Dendritic cell treated with granulocyte-macrophage colony-stimulating factor and Interleukin-4, amounts not matched to agents 40 ng/mL and 50 ng/mL, for 4 days (primary cell): ENCODE measurements around the gene BRICD5.

ENCODE experiments used
- H3K27ac Mint-ChIP-seq: one replicate; pipeline ENCODE4 v1.8.0; 2022; ENCODE audit warnings: mild to moderate bottlenecking, mixed read lengths
- H3K27me3 Mint-ChIP-seq: one replicate; pipeline ENCODE4 v1.8.0; 2022; ENCODE audit warnings: mild to moderate bottlenecking, mixed read lengths
- H3K36me3 Mint-ChIP-seq: one replicate; pipeline ENCODE4 v1.8.0; 2022; ENCODE audit warnings: low read depth, mixed read lengths
- H3K4me1 Mint-ChIP-seq: one replicate; pipeline ENCODE4 v1.8.0; 2022; ENCODE audit warnings: low read depth, mixed read lengths
- H3K4me3 Mint-ChIP-seq: one replicate; pipeline ENCODE4 v1.8.0; 2022; ENCODE audit warnings: mild to moderate bottlenecking, moderate library complexity, mixed read lengths
- H3K9me3 Mint-ChIP-seq: one replicate; pipeline ENCODE4 v1.8.0; 2022; ENCODE audit warnings: mixed read lengths
- intact Hi-C: fragments of 100-400 bp; cut with micrococcal nuclease; formaldehyde crosslinking; loops from one replicate; pipeline ENCODE4 v1.15.0; 2022

Gene BRICD5

DNA sequence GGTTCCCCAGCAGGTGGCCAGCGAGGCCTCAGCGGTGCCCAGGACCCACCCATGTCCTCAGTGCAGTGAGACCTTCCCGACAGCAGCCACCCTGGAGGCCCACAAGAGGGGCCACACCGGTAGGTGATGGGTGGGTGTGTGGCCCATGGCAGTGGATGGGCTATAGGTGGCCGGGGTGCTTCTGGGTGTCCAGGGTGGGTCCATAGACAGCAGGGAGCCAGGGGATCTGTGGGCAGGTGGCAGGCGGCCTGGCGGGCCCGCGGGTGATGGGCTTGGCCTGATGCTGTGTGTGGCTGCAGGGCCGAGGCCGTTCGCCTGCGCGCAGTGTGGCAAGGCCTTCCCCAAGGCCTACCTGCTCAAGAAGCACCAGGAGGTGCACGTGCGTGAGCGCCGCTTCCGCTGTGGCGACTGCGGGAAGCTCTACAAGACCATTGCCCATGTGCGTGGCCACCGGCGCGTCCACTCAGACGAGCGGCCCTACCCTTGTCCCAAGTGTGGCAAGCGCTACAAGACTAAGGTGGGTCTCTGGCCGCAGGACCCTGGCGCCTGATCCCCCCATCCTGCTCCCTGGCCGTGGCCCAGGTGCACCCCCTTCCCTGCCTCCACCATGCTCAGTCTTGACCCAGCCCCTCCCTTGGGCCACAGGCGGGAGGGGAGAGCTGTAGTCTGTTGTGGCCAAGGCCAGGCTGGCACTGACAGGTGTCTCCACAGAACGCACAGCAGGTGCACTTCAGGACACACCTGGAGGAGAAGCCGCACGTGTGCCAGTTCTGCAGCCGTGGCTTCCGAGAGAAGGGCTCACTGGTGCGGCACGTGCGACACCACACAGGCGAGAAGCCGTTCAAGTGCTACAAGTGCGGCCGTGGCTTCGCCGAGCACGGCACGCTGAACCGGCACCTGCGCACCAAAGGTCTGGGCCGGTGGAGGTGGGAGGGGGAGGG, 23.5 kb upstream of the BRICD5 start:
- H3K9me3 Mint-ChIP-seq: no peaks in the 10 kb centered on the region
- intact Hi-C loops: no loop called here
- H3K27ac Mint-ChIP-seq: no peak overlapping the region
- H3K4me1 Mint-ChIP-seq: peaks cover 31% of the 10 kb centered on the region
- peaks cover 50% of the 10 kb centered on the region for H3K27me3 Mint-ChIP-seq
- H3K36me3 Mint-ChIP-seq: peaks cover 73% of the 10 kb centered on the region
- no peak overlapping the region for H3K4me3 Mint-ChIP-seq

DNA sequence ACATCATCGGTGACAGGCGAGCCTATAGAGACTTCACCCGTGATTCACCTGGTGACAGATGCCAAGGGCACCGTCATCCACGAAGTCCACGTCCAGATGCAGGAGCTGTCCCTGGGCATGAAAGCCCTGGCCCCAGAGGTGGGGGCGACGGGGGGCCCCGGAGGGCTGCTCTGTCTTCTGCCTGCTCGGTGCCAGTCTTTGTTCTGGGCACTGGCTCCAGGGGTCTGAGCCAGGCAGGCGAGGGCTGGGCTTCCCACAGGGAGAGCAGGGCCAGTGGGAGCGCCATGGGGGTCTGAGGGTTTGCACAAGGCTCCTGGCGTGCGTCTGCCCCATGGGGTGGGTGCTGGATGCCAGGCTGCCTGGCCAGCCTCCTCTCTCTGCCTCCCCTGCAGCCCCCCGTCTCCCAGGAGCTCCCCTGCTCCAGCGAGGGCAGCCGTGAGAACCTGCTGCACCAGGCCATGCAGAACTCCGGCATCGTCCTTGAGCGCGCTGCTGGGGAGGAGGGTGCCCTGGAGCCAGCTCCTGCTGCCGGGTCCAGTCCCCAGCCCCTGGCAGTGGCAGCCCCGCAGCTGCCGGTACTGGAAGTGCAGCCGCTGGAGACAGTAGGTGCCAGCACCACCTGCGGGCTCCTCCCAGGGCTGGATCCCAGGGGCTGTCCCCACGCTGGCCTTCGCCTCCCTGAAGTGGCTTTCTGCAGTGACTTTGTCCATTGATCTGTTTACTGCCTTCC, 22.5 kb upstream of the BRICD5 start:
- Mint-ChIP-seq H3K4me1 (peaks cover 31% of the 10 kb centered on the region), H3K27ac (no peak overlapping the region), H3K9me3 (no peaks in the 10 kb centered on the region), H3K4me3 (no peak overlapping the region), H3K27me3 (peaks cover 40% of the 10 kb centered on the region), H3K36me3 (peaks cover 79% of the 10 kb centered on the region)
- intact Hi-C loops: no loop called here

DNA sequence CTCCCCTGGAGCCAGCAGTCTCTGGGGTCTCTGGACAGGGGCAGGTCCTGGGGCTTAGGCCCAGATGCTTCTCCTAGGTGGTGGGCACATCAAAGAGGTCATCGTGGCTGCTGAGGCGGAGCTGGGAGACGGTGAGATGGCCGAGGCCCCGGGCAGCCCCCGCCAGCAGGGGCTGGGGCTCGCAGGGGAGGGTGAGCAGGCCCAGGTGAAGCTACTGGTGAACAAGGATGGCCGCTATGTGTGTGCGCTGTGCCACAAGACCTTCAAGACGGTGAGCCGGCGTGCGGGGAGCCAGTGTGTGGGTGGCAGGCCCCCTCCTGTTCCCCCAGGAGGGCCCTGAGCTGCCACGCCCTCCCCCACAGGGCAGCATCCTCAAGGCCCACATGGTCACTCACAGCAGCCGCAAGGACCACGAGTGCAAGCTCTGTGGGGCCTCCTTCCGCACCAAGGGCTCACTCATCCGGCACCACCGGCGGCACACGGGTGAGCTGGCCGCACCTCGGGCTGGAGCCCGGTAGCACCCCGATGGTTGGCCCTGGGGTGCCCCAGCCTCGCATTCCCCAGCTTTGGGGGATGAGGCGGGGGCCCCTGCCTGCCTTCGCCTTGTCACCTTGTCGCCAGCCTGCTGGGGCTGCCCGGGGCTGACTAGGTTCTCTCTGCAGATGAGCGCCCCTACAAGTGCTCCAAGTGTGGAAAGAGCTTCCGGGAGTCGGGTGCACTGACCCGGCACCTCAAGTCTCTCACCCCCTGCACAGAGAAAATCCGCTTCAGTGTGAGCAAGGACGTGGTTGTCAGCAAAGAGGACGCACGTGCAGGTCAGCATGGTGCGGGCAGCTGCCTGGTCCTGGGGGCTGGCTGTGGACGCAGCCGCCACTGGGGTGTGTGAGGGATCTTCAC, 21.7 kb upstream of the BRICD5 start:
- intact Hi-C loops: no loop called here
- peaks cover 26% of the 10 kb centered on the region for H3K4me1 Mint-ChIP-seq
- H3K27ac Mint-ChIP-seq: no peak overlapping the region
- peaks cover 32% of the 10 kb centered on the region for H3K27me3 Mint-ChIP-seq
- H3K9me3 Mint-ChIP-seq: no peaks in the 10 kb centered on the region
- H3K36me3 Mint-ChIP-seq: peaks cover 84% of the 10 kb centered on the region
- no peak overlapping the region for H3K4me3 Mint-ChIP-seq

DNA sequence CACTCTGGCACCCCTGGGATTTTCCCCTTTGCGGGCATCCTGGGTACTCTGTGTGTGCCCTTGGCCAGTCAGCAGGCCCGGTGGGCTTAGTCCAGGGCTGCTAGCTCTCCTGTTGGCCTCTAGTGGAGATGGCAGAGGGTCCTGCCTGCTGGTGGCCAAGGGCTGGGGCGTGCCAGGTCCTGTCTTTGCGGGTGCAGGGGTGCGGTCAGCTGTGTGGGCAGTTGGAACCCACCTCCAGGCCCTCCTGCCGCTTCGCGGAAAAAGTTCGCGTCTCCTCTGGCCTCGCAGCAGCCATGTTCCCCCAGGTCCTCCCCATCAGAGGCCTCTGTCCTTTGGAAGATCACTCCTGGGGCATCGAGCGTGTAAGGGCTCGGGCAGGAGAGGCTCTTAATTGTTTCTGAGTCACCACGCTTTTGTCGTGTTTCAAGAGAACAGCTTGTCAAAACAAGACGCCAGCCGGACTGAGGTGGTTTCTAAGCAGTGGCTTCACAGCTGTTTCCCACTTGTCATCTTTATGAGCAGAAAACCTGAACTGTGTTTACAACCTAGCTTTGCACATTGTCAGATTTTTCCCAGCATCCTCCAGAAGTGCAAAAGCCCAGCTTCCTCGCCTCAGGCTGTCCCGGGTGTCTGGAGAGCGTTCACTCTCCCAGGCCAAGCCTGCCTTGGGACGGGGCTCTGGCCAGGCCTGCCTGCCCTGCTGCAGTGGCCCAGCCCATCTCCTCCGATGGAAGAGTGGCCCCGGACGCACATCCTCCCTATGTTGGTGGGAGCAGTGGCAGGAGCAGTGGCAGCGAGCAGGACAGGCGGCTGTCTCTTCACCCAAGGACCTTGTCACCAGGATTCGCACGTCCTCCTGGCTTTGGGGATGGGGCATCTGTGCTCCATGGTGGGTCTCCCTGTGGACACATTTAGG, 20.6 kb upstream of the BRICD5 start:
- Mint-ChIP-seq H3K27me3 (peaks cover 21% of the 10 kb centered on the region), H3K4me1 (peaks cover 25% of the 10 kb centered on the region), H3K4me3 (no peak overlapping the region), H3K27ac (no peak overlapping the region), H3K36me3 (peaks cover 95% of the 10 kb centered on the region), H3K9me3 (no peaks in the 10 kb centered on the region)
- intact Hi-C loops: no loop called here

DNA sequence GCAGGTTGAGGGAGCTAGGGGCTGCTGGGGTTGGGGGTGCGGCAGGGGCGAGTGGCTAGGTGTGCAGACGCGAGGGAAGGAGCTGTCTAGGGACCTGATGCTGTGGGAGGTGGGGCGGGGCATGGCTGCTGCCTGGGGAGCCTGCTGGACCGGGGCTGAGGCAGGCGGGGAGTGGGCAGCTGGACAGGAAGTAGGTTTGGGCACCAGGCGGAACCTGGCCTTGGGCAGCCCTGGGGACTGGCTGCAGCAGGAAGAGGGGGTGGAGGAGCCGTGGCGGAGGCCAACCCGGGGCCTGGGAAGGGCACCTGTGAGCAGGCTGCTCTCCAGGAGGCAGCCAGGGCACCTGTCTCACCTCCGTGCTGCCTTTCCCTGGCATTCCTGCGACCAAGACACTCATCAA, 19.7 kb upstream of the BRICD5 start:
- H3K36me3 Mint-ChIP-seq: peaks cover 91% of the 10 kb centered on the region

DNA sequence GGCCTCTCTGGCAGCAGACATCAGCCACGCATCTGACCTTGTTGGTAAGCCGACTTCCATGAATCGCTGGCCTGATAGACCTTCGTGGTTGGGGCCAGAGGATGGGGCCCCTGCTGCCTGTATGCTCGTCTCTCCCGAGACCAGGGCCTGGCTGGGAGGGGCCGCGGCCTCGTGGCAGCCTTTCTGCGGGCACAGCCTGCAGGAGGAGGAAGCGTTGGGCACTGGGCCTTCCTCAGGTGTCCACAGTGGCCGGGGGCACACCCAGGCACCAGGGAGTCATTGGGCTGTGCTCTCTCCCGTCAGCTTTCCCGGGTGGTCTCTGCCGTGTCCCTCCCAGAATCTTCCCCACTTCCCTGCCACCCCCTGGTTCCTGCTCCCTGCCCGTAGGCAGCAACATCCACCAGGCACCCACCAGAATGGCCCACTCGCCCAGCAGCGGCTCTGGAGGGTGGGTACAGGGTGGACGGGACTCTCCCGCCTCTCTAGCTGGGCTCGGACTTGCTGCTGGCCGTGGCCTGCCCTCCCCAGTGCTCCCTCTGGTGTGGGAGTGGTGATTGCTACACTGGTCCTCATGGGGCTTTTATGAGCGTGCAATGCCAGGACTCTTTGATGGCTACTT, 19.1 kb upstream of the BRICD5 start:
- Mint-ChIP-seq H3K4me1 (peaks cover 30% of the 10 kb centered on the region), H3K36me3 (peaks cover 85% of the 10 kb centered on the region), H3K27me3 (peaks cover 6% of the 10 kb centered on the region), H3K27ac (peak overlapping the region; percentile 17), H3K9me3 (no peaks in the 10 kb centered on the region), H3K4me3 (no peak overlapping the region)
- intact Hi-C loops: no loop called here

More for the DNA sequence above, 19.7 kb upstream of the BRICD5 start:
- H3K4me3 Mint-ChIP-seq: no peak overlapping the region
- H3K27ac Mint-ChIP-seq: peak overlapping the region; percentile 17
- peaks cover 25% of the 10 kb centered on the region for H3K4me1 Mint-ChIP-seq
- peaks cover 12% of the 10 kb centered on the region for H3K27me3 Mint-ChIP-seq
- H3K9me3 Mint-ChIP-seq: no peaks in the 10 kb centered on the region
- intact Hi-C loops: no loop called here

DNA sequence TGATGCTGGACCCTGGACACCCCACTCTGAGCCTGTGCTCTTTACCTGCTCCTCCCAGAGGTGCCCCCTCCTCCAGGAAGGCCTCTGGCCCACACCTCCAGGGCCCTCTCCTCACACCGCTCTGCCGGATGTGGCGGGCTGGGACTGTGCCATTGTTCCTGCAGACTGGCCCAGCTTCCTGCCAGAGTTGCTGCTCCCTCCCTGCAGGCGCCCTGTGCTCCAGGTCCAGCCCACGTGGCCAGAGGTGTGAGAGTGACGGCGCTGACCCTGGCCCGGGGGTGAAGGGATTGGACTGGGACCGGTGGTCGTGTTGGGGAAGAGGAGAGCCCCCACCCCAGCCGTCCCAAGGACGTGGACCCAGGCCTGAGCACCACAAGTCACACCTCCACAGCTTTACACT, 18.4 kb upstream of the BRICD5 start:
- H3K27ac Mint-ChIP-seq: no peak overlapping the region

DNA sequence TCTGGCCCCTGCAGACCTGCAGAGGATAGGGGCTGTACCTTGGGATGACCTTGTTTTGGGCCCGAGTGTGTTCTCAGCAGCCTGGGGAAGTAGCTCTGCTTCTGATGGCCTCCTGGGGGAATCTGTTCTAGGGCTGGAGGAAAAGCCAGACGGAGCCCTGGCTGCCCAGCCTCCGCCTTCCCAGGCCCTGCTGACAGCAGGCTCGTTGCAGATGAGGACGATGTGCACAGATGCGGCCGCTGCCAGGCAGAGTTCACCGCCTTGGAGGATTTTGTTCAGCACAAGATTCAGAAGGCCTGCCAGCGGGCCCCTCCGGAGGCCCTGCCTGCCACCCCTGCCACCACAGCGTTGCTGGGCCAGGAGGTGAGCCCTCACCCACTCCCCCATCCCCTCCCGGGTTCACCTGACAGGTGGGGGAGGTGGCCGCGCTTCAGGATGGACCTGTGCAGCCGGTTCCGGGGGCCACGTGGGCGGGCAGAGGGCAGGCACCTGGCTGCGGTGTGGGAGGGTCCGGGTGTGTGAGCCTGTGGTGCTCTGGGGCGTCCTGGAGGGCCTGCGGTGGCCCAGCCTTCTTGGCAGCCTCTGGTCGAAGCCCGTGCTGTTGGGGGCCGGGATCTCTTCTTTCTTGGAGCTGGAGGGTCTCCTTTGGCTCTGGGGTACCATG, 17.6 kb upstream of the BRICD5 start:
- Mint-ChIP-seq H3K9me3 (no peaks in the 10 kb centered on the region), H3K27ac (no peak overlapping the region), H3K27me3 (no peaks in the 10 kb centered on the region), H3K4me1 (peaks cover 37% of the 10 kb centered on the region), H3K36me3 (peaks cover 77% of the 10 kb centered on the region), H3K4me3 (no peak overlapping the region)
- intact Hi-C loops: no loop called here

More for the DNA sequence above, 18.4 kb upstream of the BRICD5 start:
- H3K27me3 Mint-ChIP-seq: no peaks in the 10 kb centered on the region
- peaks cover 36% of the 10 kb centered on the region for H3K4me1 Mint-ChIP-seq
- no peak overlapping the region for H3K4me3 Mint-ChIP-seq
- peaks cover 80% of the 10 kb centered on the region for H3K36me3 Mint-ChIP-seq
- H3K9me3 Mint-ChIP-seq: no peaks in the 10 kb centered on the region
- intact Hi-C loops: no loop called here

DNA sequence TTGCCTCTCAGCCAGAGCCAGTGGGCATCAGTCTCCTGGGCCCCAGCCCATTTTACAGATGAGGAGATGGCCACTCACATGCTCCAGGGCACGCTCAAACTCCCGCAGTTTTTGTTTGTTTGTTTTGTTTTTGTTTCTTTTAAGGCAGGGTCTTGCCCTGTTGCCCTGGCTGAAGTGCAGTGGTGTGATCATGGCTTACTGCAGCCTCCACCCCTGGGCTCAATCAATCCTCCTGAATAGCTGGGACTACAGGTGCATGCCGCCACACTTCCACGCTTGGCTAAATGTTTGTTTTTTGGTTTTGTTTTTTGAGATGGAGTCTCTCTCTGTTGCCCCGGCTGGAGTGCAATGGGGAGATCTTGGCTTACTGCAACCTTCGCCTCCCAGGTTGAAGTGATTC, 16.3 kb upstream of the BRICD5 start:
- no peak overlapping the region for H3K4me3 Mint-ChIP-seq
- H3K27me3 Mint-ChIP-seq: no peaks in the 10 kb centered on the region
- intact Hi-C loops: no loop called here
- no peak overlapping the region for H3K27ac Mint-ChIP-seq
- peaks cover 63% of the 10 kb centered on the region for H3K36me3 Mint-ChIP-seq
- no peaks in the 10 kb centered on the region for H3K9me3 Mint-ChIP-seq
- H3K4me1 Mint-ChIP-seq: peaks cover 37% of the 10 kb centered on the region

DNA sequence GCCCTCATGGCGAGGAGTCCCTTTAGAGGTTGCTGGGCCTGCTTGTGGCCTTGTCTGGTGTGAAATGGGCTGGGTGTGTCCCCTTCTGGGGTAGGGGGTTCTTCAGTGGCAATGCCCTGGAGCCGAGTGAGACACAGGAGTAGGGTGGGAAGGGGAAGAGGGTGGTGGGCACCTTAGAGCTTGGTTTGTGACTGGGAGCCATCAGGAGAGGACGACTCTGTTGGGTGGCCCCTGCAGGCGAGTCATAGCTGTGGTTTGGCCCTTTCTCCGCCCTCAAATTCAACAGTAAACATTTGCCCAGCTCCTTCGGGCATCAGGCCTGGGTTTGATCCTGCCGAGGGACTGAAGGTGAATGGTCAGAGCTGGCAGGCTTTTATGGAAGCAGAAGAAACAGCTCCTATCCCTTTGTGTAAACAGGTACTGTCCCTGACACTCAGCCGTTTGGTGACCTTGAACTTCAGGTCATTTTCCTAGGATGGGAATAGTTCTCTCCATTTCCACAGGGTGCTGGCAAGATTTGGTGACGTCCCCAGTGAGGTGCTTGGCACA, 15.7 kb upstream of the BRICD5 start:
- Mint-ChIP-seq H3K27me3 (no peaks in the 10 kb centered on the region), H3K9me3 (no peaks in the 10 kb centered on the region), H3K27ac (no peak overlapping the region), H3K4me3 (no peak overlapping the region), H3K4me1 (peaks cover 37% of the 10 kb centered on the region), H3K36me3 (peaks cover 57% of the 10 kb centered on the region)
- intact Hi-C loops: no loop called here

DNA sequence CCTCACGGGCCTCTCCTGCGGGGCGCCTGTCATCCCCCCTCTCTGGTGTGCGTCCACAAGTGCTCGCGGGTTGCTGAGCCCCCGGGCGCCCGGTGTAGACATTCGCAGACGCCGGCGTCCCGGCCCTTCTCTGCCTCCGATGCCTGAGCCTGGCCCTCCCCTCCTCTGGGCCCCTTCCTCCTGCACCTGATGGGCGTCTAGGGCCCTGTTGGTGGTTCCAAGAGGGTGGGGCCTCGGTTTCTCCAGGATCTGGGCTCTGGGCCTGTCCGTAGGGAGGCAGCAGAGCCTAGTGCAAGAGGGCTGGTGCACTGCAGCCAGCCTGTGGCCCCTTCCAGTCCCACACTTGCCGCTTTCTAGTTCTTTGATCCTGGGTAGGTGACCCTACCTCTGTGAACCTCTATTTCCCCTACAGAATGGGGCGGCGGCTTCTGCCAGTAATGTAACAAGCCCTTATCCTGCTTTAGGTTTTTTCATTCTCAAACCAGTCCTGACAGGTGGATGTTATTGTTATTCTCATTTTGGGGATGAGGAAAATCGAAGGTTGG, 13.4 kb upstream of the BRICD5 start:
- Mint-ChIP-seq H3K36me3 (peaks cover 34% of the 10 kb centered on the region), H3K4me3 (peak overlapping the region; percentile 84), H3K4me1 (peaks cover 28% of the 10 kb centered on the region), H3K27ac (peak overlapping the region; percentile 81), H3K27me3 (no peaks in the 10 kb centered on the region), H3K9me3 (no peaks in the 10 kb centered on the region)
- intact Hi-C loops: loop anchor here (1.0 kb wide), 3 partner anchors 9 to 27 kb away; partner anchors contain the start of genes ECI1 and MLST8
